ENCODE measurements around the gene AIG1. TPM values are rescaled to one million over a fixed set of nuclear protein-coding genes. Genes with fewer than 3 reads are reported as not detected.

Gene AIG1
- total RNA-seq, 1 donor: 70.9 TPM

- H4K20me1 ChIP-seq (ENCODE audit: insufficient read depth, low read length): no peaks in the 10 kb centered on the region
Measured at GRCh38 chr6:143052282-143052681, 8.4 kb upstream of the AIG1 start.

GRCh38 chr6:143053856-143054255 lies 6.8 kb upstream of the AIG1 start:
- H2AFZ ChIP-seq (ENCODE audit: low read length): no peak overlapping the region
- no peaks in the 10 kb centered on the region for H3K9me3 ChIP-seq (ENCODE audit: low read depth, low read length)
- H3K36me3 ChIP-seq (ENCODE audit: insufficient read depth, low read length): no peaks in the 10 kb centered on the region
- H3K79me2 ChIP-seq (ENCODE audit: insufficient read depth, low read length): no peaks in the 10 kb centered on the region
- H4K20me1 ChIP-seq (ENCODE audit: insufficient read depth, low read length): no peaks in the 10 kb centered on the region
- no peak overlapping the region for H3K4me2 ChIP-seq (ENCODE audit: insufficient read depth, low read length)
- DNase-seq (ENCODE audit: insufficient read length, low spot score, missing footprints): no peak
- H3K4me1 ChIP-seq (ENCODE audit: insufficient read depth, low read length): no peaks in the 10 kb centered on the region
- no peak overlapping the region for H3K4me3 ChIP-seq (ENCODE audit: insufficient read depth, low read length)
- no peak for TF ChIP-seq CTCF (IDR thresholded peaks at IDR 0.05; ENCODE audit: extremely low read depth, low read depth, low read length)
- no peaks in the 10 kb centered on the region for H3K27me3 ChIP-seq (ENCODE audit: insufficient read depth, low read length)
- H3K27ac ChIP-seq (ENCODE audit: low read depth, low read length): no peak overlapping the region

More at GRCh38 chr6:143052282-143052681, 8.4 kb upstream of the AIG1 start:
- no peak overlapping the region for H3K27ac ChIP-seq (ENCODE audit: low read depth, low read length)
- no peaks in the 10 kb centered on the region for H3K27me3 ChIP-seq (ENCODE audit: insufficient read depth, low read length)
- no peaks in the 10 kb centered on the region for H3K4me1 ChIP-seq (ENCODE audit: insufficient read depth, low read length)
- H3K79me2 ChIP-seq (ENCODE audit: insufficient read depth, low read length): no peaks in the 10 kb centered on the region
- H3K9me3 ChIP-seq (ENCODE audit: low read depth, low read length): no peaks in the 10 kb centered on the region
- no peak overlapping the region for H2AFZ ChIP-seq (ENCODE audit: low read length)
- no peak for TF ChIP-seq CTCF (IDR thresholded peaks at IDR 0.05; ENCODE audit: extremely low read depth, low read depth, low read length)
- no peaks in the 10 kb centered on the region for H3K36me3 ChIP-seq (ENCODE audit: insufficient read depth, low read length)
- no peak for DNase-seq (ENCODE audit: insufficient read length, low spot score, missing footprints)
- no peak overlapping the region for H3K4me2 ChIP-seq (ENCODE audit: insufficient read depth, low read length)
- H3K4me3 ChIP-seq (ENCODE audit: insufficient read depth, low read length): no peak overlapping the region

- Histone ChIP-seq H3K36me3 (ENCODE audit: insufficient read depth, low read length) (no peaks in the 10 kb centered on the region), H3K4me3 (ENCODE audit: insufficient read depth, low read length) (no peak overlapping the region), H4K20me1 (ENCODE audit: insufficient read depth, low read length) (no peaks in the 10 kb centered on the region), H3K4me2 (ENCODE audit: insufficient read depth, low read length) (no peak overlapping the region), H3K4me1 (ENCODE audit: insufficient read depth, low read length) (peaks cover 2% of the 10 kb centered on the region), H3K9me3 (ENCODE audit: low read depth, low read length) (no peaks in the 10 kb centered on the region), H3K79me2 (ENCODE audit: insufficient read depth, low read length) (no peaks in the 10 kb centered on the region), H3K27me3 (ENCODE audit: insufficient read depth, low read length) (no peaks in the 10 kb centered on the region), H3K27ac (ENCODE audit: low read depth, low read length) (no peak overlapping the region), H2AFZ (ENCODE audit: low read length) (no peak overlapping the region)
- TF ChIP-seq CTCF (IDR thresholded peaks at IDR 0.05; ENCODE audit: extremely low read depth, low read depth, low read length): no peak
- DNase-seq (ENCODE audit: insufficient read length, low spot score, missing footprints): peak; percentile 50
Measured at GRCh38 chr6:143054329-143054728, 6.4 kb upstream of the AIG1 start.

- H3K27me3 ChIP-seq (ENCODE audit: insufficient read depth, low read length): no peaks in the 10 kb centered on the region
- no peaks in the 10 kb centered on the region for H3K9me3 ChIP-seq (ENCODE audit: low read depth, low read length)
- H3K4me1 ChIP-seq (ENCODE audit: insufficient read depth, low read length): peaks cover 10% of the 10 kb centered on the region
- H3K27ac ChIP-seq (ENCODE audit: low read depth, low read length): no peak overlapping the region
- H4K20me1 ChIP-seq (ENCODE audit: insufficient read depth, low read length): no peaks in the 10 kb centered on the region
- no peak for DNase-seq (ENCODE audit: insufficient read length, low spot score, missing footprints)
- no peak overlapping the region for H3K4me2 ChIP-seq (ENCODE audit: insufficient read depth, low read length)
- H3K4me3 ChIP-seq (ENCODE audit: insufficient read depth, low read length): no peak overlapping the region
- no peaks in the 10 kb centered on the region for H3K36me3 ChIP-seq (ENCODE audit: insufficient read depth, low read length)
- no peaks in the 10 kb centered on the region for H3K79me2 ChIP-seq (ENCODE audit: insufficient read depth, low read length)
- TF ChIP-seq CTCF (IDR thresholded peaks at IDR 0.05; ENCODE audit: extremely low read depth, low read depth, low read length): no peak
- H2AFZ ChIP-seq (ENCODE audit: low read length): no peak overlapping the region
Measured at GRCh38 chr6:143055213-143055612, 5.5 kb upstream of the AIG1 start.
